AG10803 (cell line): ENCODE data around the gene TMUB1.

Experiments
- DNase-seq: peaks from one replicate; pipeline ENCODE4 v3.0.0; 2010; ENCODE audit warnings: low read depth
- H3K4me3 ChIP-seq: 2 replicates; pipeline ENCODE4 v1.5.1; 2011; ENCODE audit warnings: mild to moderate bottlenecking, low read length, control low read depth
- TF ChIP-seq, protein P1 (sequence below): conservative IDR thresholded peaks from 2 replicates; pipeline ENCODE4 v1.5.1; 2011; ENCODE audit warnings: mild to moderate bottlenecking, low read length, control low read depth, inconsistent platforms

Gene TMUB1

DNA sequence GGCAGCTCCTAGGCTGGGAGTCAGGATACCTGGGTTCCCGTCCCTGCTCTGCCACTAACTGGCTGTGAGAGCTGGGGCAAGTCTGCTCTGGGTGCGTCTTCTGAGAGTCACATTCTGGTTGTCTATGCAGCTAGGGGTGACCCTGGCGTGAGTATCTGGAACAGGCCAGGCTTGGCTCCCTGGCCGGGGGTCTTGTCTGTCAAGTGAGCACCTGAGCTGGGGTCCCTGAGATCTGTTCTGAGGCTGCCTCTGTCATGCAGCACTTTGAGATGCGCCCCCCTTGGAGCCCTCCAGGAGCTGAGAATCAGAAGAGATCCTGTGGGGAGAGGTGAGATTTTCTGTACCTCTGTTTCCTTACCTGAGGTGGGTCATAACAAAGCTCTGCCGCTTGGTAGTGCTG is 10.5 kb upstream of the TMUB1 start:
- H3K4me3 ChIP-seq: no peak overlapping the region
- TF ChIP-seq, protein P1, sequence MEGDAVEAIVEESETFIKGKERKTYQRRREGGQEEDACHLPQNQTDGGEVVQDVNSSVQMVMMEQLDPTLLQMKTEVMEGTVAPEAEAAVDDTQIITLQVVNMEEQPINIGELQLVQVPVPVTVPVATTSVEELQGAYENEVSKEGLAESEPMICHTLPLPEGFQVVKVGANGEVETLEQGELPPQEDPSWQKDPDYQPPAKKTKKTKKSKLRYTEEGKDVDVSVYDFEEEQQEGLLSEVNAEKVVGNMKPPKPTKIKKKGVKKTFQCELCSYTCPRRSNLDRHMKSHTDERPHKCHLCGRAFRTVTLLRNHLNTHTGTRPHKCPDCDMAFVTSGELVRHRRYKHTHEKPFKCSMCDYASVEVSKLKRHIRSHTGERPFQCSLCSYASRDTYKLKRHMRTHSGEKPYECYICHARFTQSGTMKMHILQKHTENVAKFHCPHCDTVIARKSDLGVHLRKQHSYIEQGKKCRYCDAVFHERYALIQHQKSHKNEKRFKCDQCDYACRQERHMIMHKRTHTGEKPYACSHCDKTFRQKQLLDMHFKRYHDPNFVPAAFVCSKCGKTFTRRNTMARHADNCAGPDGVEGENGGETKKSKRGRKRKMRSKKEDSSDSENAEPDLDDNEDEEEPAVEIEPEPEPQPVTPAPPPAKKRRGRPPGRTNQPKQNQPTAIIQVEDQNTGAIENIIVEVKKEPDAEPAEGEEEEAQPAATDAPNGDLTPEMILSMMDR: no peak

DNA sequence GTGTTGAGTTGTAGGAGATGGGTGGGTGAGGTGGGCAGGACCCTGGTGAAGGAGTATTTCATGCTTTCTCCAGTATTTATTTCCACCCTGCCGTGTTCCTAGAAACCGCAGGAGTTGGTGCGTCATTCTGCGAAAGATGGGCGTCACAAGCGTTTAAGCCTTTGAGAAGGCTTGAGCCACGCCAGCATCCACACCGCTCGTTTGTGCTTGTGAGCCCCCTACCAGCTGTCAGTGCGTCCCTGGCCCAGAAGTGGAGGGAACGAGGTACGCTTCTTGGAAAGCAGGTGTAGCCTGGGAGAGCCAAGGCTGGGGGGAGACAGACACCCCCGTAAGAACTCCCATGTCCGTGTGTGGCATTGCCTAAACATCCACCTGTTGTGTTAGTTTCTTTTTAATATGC is 8.7 kb upstream of the TMUB1 start:
- DNase-seq: no peak
- no peak overlapping the region for H3K4me3 ChIP-seq
- TF ChIP-seq, protein P1: no peak

More for the DNA sequence above, 10.5 kb upstream of the TMUB1 start:
- DNase-seq: no peak

DNA sequence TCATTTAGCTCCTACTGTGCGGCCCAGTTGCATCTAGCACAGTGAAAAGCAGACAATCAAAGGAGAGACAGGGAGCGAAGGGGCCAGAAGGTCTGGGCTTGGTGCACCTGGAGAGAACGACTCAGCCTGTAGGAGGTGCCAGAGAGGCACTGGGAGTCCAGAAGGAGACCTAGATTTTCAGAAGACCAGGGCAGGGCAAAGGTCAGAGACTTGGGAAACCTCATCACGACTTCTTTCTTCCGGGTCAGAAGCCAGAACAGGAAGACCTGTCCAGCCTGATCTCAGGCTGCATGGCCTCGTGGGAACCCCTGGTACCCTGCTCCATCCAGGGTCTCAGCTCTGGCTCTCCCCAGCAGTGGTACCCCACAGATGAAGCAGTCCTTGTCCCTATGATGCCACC is 8.1 kb upstream of the TMUB1 start:
- DNase-seq: no peak
- H3K4me3 ChIP-seq: no peak overlapping the region
- TF ChIP-seq, protein P1: peak; percentile 62

DNA sequence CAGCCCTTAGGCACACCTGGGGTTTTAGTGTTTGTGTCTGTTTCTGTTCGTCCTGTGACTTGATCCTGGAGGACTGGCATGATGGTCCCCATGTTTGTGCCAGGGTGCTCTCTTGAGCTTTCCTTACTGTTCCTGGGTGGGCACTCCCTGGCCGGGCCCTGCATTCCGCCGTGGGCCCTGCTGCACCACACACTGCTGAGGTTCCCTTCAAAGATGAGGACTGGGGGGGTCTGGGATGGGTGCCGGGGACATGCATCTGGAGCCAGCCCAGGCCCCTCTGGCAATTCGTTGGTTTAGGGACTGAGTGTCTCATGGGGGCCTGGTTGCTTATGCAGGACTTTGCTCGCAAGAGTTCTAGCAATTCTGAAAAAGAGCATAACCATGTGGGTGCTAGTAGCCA is 7.7 kb upstream of the TMUB1 start:
- no peak overlapping the region for H3K4me3 ChIP-seq
- TF ChIP-seq, protein P1: no peak
- DNase-seq: no peak

DNA sequence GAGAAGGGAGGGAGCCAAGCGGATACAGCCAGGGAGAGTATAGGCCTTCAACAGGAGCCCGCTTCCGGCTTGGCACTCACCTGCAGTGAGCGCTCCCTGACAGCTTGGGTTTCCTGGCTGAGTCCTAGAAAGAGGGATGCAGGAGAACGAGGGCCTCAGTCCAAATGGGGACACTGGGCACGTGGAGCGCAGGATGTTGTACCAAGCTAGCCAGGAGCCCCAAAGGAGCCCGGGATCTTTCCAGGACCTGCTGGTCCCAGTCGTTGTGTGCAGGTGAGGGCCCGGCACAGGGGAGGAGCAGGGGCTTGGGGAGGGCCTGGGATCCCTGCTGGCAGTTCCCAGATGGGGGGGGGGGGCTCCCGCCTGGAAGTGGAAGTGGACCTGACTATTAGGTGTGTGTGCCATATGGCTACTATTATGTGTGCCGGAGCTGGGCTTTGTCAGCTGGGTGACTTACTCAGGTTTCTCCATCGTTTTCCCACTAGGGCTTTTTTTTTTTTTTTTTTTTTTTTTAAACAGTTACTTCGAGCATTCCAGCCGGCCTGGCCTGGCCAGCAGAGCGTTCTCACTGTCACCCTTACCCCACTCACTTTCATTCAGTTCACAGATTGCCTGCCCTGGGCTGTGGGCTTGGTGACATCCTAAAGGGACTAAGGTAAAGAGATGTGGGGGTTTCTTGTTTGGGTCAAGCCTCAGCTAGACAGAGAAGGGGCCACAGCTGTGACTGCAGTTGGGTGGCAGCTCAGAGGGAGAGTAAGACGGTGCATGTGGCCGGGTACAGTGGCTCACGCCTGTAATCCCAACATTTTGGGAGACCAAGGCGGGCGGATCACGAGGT is 6.8 kb upstream of the TMUB1 start:
- no peak for DNase-seq
- H3K4me3 ChIP-seq: peak overlapping the region; percentile 77
- TF ChIP-seq, protein P1: no peak

DNA sequence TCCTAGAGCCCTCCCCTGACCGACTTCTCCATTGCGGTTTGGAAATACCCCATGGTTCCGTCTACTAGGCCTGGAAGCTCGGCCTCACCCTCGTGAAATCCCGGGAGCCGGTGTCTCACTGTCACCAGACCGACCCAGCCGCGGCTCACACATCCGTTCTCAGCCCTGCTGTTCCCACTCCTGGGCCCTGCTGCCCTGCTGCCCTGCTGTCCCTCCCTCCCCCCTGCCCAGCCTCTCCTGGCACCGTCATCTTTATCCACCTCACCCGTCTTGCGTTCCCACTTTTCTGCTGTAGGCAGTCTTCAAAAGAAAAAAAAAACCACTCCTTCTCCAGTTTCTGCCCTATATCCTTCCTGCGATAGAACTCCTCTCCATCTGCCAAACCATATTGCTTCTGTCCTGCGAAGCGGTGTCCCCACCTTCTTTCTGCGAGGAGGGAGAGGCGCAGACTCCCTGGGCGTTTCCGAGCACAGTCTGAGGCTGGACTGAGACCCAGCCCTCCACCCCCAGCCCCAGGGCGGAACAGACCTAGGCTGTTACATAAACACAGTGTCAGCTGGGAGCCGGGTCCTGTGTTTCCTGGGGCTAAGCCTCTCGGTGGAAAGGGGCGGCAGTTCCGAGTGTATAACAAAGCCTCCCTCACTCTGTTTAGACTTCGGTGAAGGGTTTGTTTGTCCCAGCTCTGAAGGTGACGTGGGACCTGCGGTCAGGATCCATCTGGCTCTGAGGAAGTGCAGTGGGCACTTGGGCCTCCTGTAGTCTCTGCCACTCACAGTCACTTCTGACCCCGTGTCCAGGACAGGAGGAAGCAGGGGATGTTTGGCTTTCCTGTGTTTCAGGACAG is 5.8 kb upstream of the TMUB1 start:
- H3K4me3 ChIP-seq: peak overlapping the region; percentile 77
- DNase-seq: peak; percentile 69
- TF ChIP-seq, protein P1: no peak
